Testis (tissue), 2 donors: ENCODE results near the gene ARFGAP1.

Experiments
- CTCF ChIP-seq, 3 experiments: fragments of 450-650 bp in 2 of 3; fragments of 200-600 bp in 1 of 3; sonication (generic) in 1 of 3; IDR thresholded peaks; one replicate each; pipeline ENCODE4 v1.5.1; 2016 to 2019; ENCODE audit warnings: antibody characterized with exemption in 3 of 3, mild to moderate bottlenecking in 2 of 3, moderate library complexity in 1 of 3
- POLR2A ChIP-seq: fragments of 450-650 bp; IDR thresholded peaks from one replicate; pipeline ENCODE4 v1.6.1; 2017; ENCODE audit warnings: antibody characterized with exemption, mild to moderate bottlenecking, moderate library complexity

GRCh38 chr20:63323357-63323981 lies 50.9 kb downstream of the ARFGAP1 start:
- TF ChIP-seq CTCF (IDR thresholded peaks at IDR 0.05) (no peak), POLR2A (no peak)
